Left renal cortex interstitium (tissue), 4 donors: ENCODE data around the gene GDF2. TPM values are rescaled to one million over a fixed set of nuclear protein-coding genes. Genes with fewer than 3 reads are reported as not detected.

Experiments
- DNase-seq, 4 donors: peaks; one replicate each; pipeline ENCODE4 v3.0.0-alpha.2; 2013; ENCODE audit warnings: low read depth in 4 of 4, low spot score in 2 of 4, missing footprints in 1 of 4
- polyA plus RNA-seq, 4 donors: library from polyadenylated mRNA; unstranded; fragments of 120-200 nt; gene quantifications; one replicate each; pipeline ENCODE4 v1.2.1, GENCODE V29; 2013; ENCODE audit not compliant: insufficient read length in 4 of 4

GDF2 gene
- polyA plus RNA-seq, 4 donors, result 0.11 TPM; not detected in 3

GRCh38 chr10:47366181-47366631, 44.0 kb downstream of the GDF2 start:
- DNase-seq, result no peak

GRCh38 chr10:47366731-47367460, 44.6 kb downstream of the GDF2 start:
- no peak for DNase-seq

- DNase-seq, result no peak
These were observed 45.4 kb downstream of the GDF2 start for GRCh38 chr10:47367646-47368045.

- no peak for DNase-seq
These were observed 46.4 kb downstream of the GDF2 start for GRCh38 chr10:47368431-47369180.

- DNase-seq, result no peak
These were observed 47.1 kb downstream of the GDF2 start for GRCh38 chr10:47369251-47369894.

- no peak for DNase-seq
These were observed 47.9 kb downstream of the GDF2 start for GRCh38 chr10:47370015-47370767.

- no peak for DNase-seq
These were observed 48.6 kb downstream of the GDF2 start for GRCh38 chr10:47370878-47371277.

- DNase-seq, result no peak
These were observed 49.6 kb downstream of the GDF2 start for GRCh38 chr10:47371629-47372485.

GRCh38 chr10:47372726-47373125, 50.5 kb downstream of the GDF2 start:
- DNase-seq, result no peak

- no peak for DNase-seq
These were observed 52.6 kb downstream of the GDF2 start for GRCh38 chr10:47374611-47375536.

- DNase-seq, result no peak
These were observed 54.4 kb downstream of the GDF2 start for GRCh38 chr10:47376522-47377220.

Other genes starting within 250 kb of the GDF2 start
- 1 to 10 TPM; 1.2 to 3.1 (median 1.8) TPM for gene GDF10, start 22.3 kb upstream of the GDF2 start, polyA plus RNA-seq
- gene RBP3, start 25.9 kb downstream of the GDF2 start, polyA plus RNA-seq, result under 1 TPM; 0.13 to 0.17 (median 0.16) TPM
- gene ZNF488, start 61.8 kb downstream of the GDF2 start, polyA plus RNA-seq, result 1 to 10 TPM; 4.1 to 6.8 (median 5.6) TPM
- under 1 TPM in 1 of 4 donors, not detected in 3; 0.28 TPM for gene ANXA8, start 161.7 kb downstream of the GDF2 start, polyA plus RNA-seq
- under 1 TPM in 1 of 4 donors, not detected in 3; 0.43 TPM for gene FAM25G, start 169.2 kb downstream of the GDF2 start, polyA plus RNA-seq
- gene AGAP9, start 201.2 kb downstream of the GDF2 start, polyA plus RNA-seq, result 10 to 100 TPM in 3 of 4 donors, 1 to 10 TPM in 1; 6.0 to 15.7 (median 13.6) TPM